ENCODE results near the gene NMRK2. TPM values are rescaled to one million over a fixed set of nuclear protein-coding genes. Genes with fewer than 3 reads are reported as not detected.
"Not testable (repeated sequence)": the region's sequence is repeated elsewhere in the genome, so short reads cannot be mapped to it uniquely, and the experiment has no call there.

The NMRK2 gene
- total RNA-seq, 1 donor from 2014 or later: not detected

DNA sequence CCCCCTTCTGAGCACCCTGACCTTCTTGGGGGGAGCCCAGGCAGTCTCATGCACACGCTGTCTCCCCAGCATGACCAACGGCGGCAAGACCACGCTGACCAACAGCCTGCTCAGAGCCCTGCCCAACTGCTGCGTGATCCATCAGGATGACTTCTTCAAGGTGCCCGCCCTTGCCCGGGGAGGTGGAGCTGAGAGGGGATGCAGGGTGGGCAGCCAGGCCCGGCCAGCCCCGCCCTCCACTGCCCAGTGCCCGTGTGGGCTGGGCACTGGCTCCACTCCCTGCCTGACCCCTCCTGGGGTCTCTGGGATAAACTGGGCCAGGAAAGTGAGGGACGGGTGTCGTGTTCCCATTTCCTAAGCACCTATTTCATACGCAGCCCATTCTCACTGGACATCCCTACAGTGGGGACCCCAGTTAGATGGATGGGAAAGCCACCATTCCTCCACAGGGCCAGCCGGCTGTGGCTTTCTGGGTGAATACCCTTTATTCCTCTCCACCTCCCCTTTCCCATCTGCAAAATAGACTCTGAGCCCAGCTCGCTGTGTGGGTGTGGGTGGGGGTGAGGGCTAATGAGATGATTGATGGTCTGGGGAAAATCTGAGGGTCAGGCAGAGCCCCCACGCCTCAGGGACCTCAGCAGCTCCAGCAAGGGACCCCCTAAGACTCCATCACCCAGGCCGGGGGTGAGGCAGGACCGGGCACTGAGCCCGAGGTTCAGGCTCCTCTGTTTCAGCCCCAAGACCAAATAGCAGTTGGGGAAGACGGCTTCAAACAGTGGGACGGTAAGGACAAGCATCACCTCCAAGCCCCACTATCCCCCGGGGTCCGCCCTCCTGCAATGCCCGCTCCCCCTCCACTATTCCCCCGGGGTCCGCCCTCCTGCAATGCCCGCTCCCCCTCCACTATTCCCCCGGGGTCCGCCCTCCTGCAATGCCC lies 3.9 kb downstream of the NMRK2 start:
- DNase-seq (ENCODE audit: extremely low read depth, low read depth, low spot score): no peak

- DNase-seq (ENCODE audit: extremely low read depth, low read depth, low spot score): not testable (repeated sequence)
These were observed 5.6 kb downstream of the NMRK2 start for GRCh38 chr19:3938300-3938950.

- DNase-seq (ENCODE audit: extremely low read depth, low read depth, low spot score): no peak
These were observed 10.0 kb downstream of the NMRK2 start for GRCh38 chr19:3942790-3943409.

DNA sequence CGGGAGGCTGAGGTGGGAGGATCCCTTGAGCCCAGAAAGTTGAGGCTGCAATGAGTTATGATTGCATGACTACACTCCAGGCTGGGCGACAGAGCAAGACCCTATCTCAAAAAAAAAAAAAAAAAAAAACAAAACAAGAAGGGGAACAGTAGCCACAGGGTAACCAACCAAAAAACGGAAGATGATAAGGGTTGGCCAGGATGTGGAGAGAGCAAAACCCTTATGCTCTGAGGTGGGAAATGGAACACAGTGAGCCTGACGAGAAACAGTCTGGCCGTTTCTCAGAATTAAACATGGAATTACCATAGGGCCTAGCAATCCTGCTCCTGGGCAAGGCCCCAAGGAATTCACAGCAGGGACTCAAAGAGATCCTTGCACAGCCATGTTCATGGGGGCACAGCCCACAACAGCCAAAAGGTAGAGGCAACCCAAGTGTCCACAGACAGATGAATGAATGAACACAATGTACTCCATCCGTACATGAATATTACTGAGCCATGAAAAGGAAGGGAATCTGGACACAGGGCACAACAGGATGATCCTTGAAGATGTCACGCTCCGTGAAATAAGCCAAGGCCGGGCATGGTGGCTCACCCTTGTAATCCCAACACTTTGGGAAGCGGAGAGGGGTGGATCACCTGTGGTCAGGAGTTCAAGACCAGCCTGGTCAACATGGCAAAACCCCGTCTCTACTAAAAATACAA lies 11.3 kb downstream of the NMRK2 start:
- no peak for DNase-seq (ENCODE audit: extremely low read depth, low read depth, low spot score)

DNA sequence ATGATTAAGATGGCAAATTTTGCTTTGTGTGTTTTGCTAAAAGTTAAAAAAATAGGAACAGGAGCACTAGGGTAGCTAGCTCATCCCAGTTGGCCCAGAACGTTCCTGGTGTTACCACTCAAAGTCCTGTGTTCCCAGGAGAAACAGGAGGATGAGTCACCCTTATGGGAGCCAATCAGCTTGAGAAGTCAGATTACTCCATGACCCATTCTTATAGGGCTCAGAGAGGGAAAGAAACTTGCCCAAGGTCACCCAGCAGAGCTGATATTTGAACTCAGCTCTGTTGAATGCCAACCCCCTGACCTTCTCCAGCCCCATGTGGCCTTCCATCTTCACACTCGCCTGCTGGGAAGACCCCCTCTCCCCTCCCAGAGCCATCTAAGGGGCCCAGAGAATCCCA lies 13.0 kb downstream of the NMRK2 start:
- DNase-seq (ENCODE audit: extremely low read depth, low read depth, low spot score): no peak

- DNase-seq (ENCODE audit: extremely low read depth, low read depth, low spot score): not testable (repeated sequence)
These were observed 14.6 kb downstream of the NMRK2 start for GRCh38 chr19:3947316-3947933.

DNA sequence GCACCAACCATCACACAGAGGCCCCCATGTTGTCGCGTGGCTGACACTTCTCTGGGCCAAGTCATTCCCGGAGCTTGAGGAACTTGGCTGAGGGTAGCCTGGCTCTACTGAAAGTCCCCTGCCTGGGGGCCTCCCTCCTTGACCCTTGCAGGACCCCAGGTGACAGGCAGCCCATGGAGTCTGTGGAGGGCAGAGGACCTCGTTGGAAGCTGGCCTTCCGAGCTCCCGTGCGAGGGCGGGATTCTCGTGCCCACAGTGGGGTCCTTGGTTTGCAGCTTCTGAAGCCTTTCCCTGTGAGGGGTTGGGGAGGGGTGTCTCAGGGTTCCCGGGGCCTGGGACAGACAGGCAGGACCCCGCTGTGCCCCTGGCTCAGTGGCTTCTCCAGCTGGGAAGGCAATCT lies 16.4 kb downstream of the NMRK2 start:
- no peak for DNase-seq (ENCODE audit: extremely low read depth, low read depth, low spot score)

DNA sequence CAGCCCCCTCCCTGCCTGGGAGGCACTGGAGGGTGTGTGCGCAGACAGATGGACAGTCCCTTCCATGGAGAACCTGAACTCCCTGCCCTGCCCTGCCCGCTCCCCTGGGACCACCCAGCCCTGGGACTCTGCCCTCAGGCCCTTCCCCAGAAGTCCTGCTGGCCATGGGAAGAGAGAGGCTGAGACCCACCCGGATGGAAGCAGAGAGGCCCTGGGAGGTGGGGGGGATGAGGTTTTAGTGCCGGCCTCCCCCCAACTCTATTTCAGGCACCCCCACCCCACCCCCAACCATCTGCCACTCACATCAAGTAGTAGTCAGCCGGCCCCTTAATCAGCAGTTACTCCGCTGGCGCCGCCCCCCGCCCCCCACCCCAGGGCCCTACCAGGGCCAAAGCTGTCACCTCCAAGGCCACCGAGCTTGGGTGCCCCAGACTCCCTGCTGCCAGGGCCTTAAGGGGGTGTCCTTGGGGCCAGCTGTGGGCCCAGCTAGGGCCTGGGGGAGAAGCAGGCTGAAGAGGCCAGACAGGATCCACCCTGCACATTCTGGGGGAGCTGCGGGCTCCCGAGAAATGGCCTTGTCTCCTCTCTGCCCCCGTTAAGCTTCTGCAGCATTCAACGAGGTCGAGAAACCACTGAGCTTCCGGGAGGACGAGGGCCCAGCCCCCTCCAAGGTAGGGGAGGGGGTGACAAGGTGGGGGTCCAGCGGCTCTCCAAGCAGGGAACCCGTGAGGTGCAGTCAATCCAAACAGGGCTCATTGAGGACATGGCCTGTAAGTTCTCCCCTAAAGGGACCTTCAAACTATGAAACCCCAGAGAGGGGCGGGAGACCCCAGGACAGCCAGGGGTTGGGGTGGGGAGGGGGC lies 17.4 kb downstream of the NMRK2 start:
- no peak for DNase-seq (ENCODE audit: extremely low read depth, low read depth, low spot score)

DNA sequence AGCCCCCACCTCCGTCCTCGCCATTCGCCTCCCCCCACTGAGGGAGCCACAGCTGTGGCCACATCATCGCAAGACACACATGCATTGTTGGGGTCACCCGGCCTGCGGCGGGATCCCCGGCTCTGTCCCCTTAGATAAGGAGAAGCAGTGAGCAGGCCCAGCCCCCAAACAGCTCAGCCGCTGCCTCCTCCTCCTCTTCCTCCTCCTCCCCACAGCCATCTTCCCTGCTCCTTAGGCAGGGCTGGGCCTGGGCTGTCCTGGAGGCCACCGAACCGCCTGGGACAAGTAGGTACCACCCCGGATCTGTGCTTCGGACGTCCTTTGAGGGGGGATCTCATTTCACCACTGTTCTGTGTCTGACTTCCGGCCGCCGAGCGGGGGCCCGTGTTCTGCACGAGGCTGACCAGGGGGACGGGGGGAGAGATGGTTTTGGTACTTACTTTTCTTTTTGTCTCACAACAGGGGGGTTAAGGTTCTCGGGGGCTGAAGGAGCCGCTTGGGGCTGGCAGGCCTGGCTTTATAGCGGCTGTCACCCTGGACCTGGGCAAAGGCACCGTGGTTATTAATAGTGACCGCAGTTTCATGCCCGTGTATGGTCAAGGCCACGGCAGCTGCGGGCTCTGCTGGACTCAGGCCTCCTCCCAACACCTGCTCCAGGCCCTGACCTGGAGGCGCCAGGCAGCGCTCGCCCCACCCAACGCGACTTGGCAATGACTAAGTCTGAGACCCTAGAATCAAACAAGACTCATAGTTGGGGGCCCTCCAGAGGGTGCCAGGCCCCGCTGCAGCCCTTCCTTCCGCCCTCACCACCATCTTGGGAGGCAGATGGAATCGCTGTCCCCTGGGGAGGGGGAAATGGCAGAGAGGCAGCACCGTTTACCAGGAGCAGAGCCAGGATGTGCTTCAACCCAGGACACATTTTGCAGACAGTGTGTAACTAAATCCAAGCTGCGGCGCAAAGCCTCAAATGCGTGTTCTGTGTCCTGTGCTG lies 18.3 kb downstream of the NMRK2 start:
- DNase-seq (ENCODE audit: extremely low read depth, low read depth, low spot score): no peak

DNA sequence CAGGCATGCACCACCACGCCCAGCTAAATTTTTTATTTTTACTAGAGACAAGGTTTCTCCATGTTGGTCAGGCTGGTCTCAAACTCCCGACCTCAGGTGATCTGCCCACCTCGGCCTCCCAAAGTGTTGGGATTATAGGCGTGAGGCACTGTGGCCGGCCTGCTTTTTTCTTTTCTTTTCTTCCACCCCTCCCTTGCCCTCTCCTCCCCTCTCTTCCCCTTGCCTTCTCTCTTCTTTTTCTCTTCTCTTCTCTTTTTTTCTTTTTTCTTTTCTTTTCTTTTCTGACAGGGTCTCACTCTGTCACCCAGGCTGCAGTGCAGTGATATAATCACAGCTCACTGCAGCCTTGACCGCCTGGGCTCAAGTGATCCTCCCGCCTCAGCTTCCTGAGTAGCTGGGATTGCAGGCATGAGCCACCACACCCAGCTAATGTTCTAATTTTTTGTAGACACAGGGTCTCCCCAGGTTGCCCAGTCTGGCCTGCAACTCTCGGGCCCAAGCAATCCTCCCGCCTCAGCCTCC lies 19.9 kb downstream of the NMRK2 start:
- DNase-seq (ENCODE audit: extremely low read depth, low read depth, low spot score): not testable (repeated sequence)

DNA sequence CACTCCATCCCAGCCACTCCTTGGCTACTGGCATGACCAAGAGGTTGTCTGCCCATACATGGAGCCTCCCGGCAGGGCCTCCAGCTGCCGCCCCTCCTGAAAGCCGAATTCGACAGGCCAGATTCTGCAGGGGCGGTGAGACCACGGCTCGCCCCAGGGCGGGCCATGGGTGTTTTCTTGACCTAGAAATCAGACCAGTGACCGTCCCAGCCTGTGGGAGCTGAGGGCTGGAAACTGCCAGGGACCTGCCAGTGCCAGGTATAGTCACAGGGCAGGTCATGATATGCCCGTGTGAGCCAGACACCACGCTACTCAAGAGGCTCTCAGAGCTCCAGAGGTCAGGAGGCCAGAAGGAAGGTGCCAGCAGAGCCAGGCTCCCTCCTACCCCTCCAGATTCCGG lies 21.2 kb downstream of the NMRK2 start:
- DNase-seq (ENCODE audit: extremely low read depth, low read depth, low spot score): no peak

- not testable (repeated sequence) for DNase-seq (ENCODE audit: extremely low read depth, low read depth, low spot score)
These were observed 22.4 kb downstream of the NMRK2 start for GRCh38 chr19:3955276-3955675.

- DNase-seq (ENCODE audit: extremely low read depth, low read depth, low spot score): no peak
These were observed 22.8 kb downstream of the NMRK2 start for GRCh38 chr19:3955688-3956087.

GRCh38 chr19:3958836-3959765 lies 26.2 kb downstream of the NMRK2 start:
- DNase-seq (ENCODE audit: extremely low read depth, low read depth, low spot score): no peak

GRCh38 chr19:3959766-3960131 lies 26.9 kb downstream of the NMRK2 start:
- no peak for DNase-seq (ENCODE audit: extremely low read depth, low read depth, low spot score)

- DNase-seq (ENCODE audit: extremely low read depth, low read depth, low spot score): no peak
These were observed 28.1 kb downstream of the NMRK2 start for GRCh38 chr19:3961007-3961406.

All from glomerular endothelial cell (primary cell).